GM18519 (cell line): ENCODE measurements around the gene CAMK2A.
"Not testable (repeated sequence)": the region's sequence is repeated elsewhere in the genome, so short reads cannot be mapped to it uniquely, and the experiment has no call there.

Experiments used
- ATAC-seq: cut with Tn5 transposase; IDR thresholded peaks from one replicate; pipeline ENCODE4 v1.9.1; 2021; ENCODE audit warnings: mild to moderate bottlenecking, moderate library complexity; ENCODE audit not compliant: unreplicated experiment, low FRiP score

Gene CAMK2A

DNA sequence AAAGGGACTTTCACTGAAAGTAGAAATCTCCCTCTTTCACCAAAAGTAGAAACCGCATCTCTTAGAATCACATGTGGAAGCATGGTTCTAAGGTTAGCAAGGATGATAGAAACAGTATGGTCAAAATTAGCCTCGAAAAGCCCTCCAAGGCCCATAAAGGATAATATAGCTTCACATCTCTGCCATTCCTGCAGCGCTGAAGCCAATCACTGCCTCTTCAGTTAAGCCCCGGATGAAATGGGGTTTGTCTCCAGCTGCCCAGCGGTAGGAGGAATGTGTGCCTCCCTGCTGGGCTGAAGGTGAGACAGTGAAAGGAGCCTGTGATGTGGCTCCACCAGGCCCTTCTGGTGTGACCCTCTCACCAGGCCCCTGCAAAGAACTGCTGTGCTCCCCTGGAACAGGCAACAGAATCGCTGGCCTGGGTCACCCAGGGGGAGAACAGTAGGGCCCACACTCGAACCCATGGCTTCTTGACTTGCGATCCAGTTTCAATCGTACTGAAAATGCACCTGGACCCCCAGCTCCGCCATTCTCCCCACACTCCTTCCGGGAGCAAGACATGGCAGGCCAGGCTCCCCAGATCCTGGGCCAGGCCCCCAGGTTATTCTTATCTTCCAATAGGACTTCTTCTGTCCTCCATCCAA, 47.2 kb downstream of the CAMK2A start:
- no peak for ATAC-seq

DNA sequence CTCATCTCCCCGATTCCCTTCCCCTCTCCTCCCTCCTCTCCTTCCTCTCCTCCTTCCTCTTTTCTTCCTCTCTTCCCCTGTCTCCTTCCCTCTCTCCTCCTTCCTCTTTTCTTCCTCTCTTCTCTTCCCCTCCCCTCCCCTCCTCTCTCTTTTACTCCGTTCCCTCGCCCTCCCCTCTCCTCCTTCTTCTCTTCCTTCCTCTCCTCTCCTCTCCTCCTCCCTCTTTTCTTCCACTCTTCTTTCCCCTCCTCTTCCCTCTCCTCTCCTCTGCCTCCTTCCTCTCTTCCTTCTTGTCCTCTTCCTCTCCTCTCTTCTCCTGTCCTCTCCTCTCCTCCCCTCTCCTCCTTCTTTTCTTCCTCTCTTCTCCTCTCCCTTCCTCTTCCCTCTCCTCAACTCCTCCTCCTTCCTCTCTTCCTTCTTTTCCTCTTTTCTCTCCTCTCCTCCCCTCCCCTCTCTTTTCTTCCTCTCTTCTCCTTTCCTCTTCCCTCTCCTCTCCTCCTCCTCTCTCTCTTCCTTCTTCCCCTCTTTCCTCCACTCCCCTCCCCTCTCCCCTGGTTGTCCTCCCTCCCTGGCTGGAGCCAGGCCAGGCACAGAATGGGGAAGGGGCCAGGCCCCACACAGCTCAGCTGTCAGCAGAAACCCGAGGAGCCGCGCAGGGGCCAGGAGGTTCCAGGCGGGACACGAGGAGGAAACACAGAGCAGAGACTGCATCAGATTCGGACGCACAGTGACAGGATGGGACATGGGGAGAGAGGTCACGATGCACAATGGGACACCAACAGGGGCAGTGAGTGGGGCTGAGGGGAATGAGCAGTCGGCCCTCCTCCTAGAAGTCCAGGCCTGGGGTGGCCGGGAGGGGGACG, 48.0 kb downstream of the CAMK2A start:
- ATAC-seq, result no peak

DNA sequence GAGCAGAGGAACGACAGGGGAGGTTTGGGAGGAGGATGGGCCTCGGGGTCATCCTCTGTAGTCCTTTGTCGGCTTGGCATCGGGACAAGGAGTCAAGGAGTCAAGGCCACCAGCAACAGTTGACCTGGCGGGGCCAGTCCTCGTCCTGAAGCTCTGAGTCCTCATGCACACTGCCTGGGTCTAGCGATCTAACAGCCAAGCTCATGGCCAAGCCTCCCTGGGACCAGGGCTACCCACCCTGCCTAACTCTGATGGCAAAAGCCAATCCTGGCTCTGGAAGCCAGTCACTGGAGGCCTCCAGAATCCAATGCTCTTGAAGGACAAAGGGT, 49.8 kb downstream of the CAMK2A start:
- ATAC-seq, result no peak

DNA sequence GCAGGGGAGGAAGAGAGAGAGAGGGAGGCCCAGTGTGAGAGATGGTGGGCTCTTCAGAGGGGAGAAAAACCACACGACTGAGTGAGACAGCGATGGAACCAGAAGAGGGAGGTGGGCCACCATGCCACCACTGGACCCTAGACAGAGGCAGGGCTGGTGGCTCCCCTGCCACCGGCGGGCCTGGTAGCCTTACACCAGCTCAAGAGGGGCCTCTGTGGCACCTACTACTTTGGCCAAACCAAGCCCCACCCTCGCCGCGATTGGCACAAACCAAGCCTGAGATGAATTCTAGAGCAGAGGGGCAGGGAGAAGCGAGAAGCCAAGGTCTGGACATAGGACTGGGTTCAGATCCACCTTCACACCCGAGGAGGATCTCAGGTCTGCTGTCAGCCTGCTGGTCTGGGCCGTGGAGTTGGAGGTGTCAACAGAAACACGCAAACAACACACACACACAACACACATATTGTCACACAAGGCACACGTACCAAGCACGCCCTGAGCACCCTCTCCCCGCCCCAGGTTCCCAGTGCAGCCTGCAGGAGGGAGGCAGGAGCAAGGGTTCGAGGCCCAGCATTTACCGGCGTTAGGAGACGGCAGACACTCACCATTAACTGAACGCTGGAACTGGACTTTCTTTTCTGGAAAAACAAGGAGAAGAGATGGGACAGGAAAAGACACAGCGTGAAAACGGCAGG, 50.3 kb downstream of the CAMK2A start:
- no peak for ATAC-seq

DNA sequence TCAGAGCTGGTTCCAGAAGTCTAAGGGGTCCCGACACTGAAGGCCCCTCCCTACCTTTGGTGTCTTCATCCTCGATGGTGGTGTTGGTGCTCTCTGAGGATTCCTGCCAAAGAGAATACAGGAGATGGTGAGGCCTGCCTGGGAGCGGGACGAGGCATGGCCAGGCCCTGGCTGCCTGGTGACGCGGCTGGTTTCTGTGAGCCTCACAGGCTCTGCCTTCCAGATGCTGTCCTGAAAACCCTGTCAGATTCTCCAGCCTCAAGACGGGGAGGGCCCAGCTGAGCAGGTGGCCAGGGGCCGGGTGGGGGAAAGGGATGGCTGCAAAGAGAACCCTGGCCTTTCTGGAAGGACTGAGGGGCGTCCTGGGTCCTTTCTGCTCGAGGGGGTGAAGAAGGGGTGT, 50.9 kb downstream of the CAMK2A start:
- ATAC-seq, result no peak

DNA sequence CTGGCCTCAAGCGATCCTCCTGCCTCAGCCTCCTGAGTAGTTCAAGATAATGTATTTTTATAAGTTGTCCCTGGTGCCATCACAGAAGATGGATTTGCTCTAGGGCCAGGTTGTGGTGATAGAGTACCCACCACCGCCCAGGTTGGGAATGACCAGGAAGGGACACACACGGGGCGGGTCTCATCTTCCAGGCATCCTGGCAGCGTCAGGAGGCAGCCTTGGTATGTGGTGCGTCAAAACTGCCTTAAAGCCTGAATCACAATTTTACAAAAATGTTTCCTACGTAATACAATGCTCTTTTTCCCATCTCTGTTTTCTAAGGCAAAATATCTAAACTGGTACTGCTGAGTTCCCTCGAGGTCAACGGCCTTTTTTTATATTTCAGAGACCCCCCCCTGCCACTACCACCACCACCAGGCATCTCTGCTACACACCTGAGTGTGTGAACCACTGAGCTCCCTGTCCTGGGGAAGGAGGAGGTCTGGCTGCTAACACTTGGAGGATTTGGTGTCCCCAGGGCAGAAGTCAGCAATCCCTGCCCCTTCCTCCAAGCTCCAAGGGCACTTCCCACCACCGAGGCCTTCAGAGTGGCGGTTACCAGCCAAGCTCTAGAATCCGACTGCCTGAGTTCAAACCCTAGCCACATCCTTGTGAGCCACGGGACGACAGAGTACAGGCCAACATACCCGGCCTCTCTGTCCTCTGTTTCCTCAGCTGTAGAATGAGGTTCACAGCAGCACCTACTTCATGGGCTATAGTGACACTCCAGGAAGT, 52.4 kb downstream of the CAMK2A start:
- ATAC-seq, result no peak

DNA sequence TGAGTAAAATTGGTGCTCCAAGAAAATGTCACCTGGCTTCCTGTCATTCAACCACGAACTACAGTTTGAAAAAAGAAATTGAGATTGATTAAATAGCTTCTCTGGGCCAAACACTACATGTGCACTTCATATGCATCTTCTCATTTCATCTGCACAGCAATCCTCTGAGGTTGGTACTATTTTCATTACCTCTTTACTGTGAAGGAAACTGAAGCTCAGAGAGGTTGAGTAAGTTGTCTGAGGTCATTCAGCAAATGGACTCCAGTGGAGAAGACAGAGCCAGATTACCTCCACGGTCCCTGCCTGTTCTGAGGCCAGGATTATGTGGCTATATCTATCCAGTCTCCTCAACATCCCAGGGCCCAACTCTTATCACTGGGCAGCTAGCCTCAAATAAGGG, 53.3 kb downstream of the CAMK2A start:
- ATAC-seq, result no peak

DNA sequence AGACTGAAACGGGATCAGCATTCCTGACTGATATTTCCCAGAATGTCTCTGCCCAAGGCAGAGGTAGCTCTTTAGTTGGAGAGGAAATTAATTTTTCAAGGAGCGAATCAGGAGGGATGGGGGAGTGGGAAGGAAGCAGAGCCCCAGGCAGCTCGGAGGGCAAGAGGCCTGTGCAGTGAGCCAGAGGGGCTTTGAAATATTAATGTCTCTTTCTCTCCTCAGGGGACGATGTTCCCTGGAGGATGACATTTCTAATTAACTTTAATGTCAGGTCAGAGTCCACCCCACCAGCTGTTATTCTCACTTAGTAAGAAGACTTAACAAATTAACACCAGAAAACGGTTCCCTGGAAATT, 54.1 kb downstream of the CAMK2A start:
- no peak for ATAC-seq

DNA sequence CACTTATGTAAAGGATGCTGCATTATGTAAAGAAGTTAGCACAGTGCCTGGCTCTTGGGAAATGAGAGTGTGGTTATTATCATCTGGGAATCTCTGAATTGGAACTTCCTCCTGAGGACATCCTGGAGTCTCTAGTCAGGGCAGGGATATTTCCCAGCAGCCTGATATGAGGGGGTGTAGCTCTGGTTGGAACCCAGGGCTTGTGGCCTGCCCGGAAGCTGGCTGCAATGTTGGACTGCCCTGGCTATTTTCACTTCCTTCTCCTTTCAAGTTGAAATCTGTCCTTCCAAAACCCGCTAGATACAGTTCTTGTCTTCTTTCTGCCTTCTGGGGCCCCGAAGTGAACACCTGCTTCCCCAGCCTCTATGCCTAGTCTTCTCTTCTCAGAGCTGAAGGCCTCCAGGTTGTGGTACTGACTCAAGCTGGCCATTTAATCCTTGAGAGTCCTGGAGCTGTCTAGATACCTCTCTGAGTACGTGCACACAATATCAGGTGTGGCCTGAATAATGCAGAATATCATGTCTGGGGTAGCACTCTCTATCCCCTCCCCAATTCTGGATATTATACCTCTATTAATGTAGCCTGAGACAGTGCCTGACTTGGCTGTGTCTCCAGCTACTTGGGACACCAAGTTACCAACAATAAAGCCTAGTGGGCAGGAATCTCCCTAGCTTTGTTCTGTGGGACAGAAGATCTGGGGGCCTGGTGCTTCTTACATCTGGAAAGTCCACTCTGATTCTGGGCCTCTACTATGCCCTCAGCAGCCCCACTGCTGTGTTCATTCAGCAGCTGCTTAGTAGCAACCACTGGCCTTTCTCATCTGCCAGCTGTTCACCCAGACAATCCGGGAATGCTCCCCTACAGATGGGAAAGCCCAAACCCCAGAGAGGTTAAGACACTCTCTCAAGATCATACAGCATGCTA, 54.7 kb downstream of the CAMK2A start:
- no peak for ATAC-seq

DNA sequence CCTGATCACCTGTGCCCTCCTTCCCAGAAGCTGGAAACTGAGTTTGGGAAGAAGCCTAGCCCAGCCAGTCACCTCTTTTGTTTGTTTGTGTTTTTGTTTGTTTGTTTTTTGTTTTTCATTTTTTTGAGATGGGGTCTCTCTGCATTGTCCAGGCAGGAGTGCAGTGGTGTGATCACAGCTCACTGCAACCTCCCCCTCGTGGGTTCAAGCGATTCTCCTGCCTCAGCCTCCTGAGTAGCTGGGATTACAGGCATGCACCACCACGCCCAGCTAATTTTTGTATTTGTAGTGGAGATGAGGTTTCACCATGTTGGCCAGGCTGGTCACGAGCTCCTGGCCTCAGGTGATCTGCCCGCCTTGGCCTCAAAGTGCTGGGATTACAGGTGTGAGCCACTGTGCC, 55.9 kb downstream of the CAMK2A start:
- ATAC-seq, result not testable (repeated sequence)

DNA sequence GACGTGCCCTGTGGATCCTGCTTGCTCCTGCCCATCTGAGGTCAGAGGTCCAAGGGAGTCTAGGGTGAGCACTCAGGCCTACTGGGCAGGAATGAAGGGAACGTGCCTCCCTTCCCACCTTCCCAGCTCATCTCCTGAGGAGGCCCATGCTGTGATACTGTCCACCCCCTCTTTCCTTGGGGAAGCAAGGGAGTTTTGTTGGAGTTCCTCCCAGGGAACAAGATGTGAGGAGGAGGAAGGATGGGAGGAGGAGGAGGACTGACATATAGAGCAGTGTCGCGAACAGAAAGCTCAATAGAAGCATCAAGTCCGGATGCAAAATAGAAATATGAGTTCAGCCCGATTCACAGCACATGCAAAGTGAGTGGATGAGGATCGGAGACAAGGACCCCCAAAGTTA, 58.7 kb downstream of the CAMK2A start:
- ATAC-seq, result no peak

DNA sequence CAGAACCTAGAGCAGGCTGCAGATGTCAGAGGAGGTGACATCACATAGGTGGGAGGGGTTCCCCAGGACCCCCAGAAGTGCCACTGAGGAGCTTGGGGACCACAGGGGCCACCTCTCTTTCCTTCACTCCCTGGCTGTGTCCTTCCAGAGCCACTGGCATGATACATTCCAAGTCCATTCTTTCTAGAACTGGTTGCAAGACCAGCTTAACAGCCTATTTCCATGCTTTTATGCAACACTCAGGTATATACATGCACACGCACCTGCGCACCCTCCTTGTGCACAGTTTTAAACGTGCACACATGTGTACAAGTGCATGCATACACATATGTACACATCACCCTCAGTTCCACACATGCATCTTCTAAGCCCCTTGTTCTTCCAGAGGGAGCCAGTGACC, 60.0 kb downstream of the CAMK2A start:
- ATAC-seq, result no peak

DNA sequence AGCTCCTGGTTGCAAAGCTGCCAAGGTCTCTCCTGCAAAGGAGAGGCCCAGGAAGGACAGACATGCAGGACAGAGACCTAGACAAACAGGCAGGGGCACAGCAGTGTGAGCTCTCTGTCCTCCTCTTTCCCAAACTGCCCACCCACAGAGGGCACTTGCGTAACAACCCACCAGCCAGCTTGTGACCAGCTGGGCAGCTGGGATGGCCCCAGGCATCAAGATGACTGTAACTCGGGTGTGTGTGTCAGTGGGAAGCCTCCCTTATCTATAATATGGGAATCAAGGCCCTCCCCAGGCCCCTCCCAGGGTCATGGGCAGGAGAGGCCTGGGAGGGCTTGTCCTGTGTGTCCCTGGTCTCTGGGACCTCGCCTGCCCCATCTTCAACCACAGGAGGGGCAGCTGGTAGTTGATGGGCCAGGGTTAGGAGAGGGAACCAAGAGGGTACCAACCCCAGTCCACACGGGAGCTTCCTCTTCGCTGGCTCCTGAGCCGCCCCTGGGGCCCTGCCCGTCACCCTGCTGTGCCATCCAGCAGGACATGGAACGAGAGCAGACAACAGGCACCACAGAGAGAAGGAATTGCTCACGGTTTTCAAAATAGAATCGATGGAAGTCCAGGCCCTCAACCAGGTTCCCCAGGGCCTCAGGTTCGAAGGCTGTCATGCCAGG, 61.8 kb downstream of the CAMK2A start:
- ATAC-seq, result no peak

DNA sequence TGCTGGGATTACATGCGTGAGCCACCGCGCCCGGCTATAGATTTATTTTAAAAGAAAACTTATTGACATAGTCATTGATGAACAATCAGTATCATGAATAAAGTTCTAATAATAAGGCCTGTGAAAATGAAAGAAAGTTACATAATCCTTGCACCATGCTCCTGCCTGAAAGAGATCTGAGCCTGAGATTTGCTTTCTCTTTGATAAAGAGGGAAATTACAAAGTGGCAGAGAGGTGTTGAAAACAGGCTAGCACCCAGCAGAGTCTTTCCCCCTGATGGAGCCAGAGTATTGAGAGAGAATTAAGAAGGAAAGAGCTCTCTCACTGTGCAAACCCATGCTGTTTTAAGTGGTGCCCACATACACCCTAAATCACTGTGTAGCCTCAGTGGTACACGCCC, 62.5 kb downstream of the CAMK2A start:
- ATAC-seq, result no peak

DNA sequence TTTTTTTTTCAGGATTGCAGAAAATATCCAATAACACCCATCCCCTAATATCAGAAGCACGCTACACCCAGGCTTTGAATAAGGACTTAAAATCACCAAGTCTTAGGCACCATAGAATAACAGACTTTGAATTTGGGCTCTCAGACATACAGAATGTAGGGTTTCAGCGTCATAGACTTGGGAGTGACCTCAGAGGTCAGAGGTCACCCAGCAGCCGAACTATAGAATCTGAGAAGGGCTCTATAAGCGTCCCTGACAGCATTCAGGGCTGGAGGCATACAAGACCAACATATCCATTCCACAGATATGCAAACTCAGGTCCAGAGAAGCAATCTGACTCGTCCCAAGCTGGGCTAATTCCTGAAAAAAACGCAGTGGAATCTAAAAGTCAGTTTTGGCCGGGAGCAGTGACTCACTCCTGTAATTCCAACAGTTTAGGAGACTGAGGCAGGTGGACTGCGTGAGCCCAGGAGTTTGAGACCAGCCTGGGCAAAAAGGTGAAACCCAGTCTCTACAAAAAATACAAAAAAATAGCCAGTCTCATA, 65.0 kb downstream of the CAMK2A start:
- ATAC-seq, result no peak

DNA sequence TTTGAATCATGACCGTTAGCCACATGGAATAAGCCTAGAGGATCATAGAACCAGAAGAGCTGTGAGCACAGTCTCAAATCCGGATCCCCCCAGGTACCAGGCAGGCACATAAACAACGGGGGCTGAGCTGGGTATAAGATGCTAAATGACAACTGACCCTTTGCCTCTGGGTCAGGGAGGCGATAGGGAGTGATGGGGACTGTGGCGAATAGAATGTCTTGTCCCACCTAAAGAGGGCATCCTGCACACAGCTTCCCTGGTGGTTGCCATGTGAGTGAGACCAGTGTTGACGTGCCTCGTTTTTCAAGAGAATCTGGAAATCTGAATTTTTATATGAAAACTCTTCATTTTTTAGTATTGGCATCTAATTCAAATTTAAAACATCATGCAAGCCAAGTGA, 66.1 kb downstream of the CAMK2A start:
- ATAC-seq, result no peak

DNA sequence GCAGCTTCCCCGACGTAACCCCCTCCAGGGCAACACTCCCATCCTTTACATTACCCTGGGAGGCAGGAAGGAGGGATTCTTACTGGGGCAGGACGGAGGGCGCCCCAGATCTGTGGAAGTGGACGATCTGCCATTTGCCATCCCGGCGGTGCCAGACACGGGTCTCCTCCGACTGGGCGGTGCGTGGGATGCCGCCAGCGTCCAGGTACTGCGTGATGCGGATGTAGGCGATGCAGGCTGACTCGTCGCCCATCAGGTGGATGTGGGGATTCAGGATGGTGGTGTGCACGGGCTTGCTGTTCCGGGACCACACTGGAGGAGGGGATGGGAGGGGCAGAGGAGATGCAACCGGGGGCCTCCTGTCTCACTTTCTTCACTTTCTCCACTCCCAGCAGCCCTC, 66.7 kb downstream of the CAMK2A start:
- ATAC-seq, result no peak

DNA sequence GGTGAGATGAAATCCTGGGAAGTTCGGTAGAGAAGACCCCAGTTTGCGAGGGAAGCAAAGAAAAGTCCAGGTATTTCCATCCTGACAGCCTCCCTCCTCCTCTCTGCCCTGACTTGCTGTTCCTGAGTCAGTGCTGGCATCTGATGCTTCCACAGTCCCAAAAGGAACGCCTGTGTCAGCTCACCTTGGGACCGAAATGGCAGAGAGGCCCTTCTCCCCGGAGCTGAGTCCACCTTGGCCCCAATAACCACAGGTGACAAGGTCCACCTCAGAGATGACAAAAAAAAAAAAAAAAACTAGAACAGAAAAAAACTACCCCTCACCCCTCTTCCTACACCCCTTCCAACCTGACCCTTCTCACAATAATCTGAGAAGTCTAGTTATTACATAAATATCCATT, 68.1 kb downstream of the CAMK2A start:
- ATAC-seq, result no peak

DNA sequence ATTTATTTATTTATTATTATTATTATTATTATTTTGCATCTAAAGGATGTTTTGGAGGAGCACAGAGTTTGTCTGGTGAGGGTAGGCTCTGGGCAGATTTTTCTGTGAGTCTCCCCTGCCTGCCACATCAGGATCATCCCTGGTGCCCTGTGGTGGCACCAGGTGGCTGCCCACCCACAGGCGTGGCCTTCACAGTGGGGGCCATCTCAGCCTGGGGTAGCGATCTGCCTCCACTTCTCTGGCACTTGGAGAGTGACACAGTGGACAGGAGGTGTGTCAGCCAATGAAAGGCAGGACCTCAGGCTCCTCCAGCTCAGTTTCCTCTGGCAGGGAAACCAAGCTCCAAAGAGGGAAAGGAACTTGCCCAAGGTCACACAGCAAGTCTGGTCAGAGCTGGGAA, 69.7 kb downstream of the CAMK2A start:
- no peak for ATAC-seq
